ENCODE data around the gene FITM1.

FITM1 gene

DNA sequence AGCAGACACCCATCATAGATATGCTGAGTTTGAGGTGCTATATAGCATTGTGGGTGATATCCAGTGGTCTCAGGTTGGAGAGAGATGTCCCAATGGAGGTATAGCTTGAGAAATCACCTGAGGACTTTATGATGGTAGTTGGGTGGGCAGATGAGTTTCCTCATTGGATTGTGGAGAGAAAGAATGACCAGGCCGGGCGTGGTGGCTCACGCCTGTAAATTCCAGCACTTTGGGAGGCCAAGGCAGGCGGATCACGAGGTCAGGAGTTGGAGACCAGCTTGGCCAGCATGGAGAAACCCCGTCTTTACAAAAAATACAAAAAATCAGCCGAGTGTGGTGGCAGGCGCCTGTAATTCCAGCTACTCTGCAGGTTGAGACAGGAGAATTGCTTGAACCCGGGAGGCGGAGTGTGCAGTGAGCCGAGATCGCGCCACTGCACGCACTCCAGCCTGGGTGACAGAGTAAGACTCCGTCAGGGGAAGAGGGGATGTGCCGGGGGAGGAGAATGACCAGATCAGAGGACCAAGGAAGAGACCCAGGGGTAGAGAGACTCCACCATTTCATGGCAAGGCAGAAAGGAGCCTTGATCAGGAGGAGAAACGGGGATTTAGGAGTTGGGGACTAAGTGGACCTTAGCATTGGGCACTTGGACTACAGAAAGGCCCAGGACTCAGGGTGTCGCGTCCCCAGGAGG, 37.1 kb upstream of the FITM1 start:
- Mint-ChIP-seq H3K4me1 (ENCODE audit: low read depth) (peaks cover 55% of the 10 kb centered on the region), H3K27me3 (no peaks in the 10 kb centered on the region), H3K27ac (peak overlapping the region; percentile 88), H3K36me3 (ENCODE audit: low read depth) (peaks cover 39% of the 10 kb centered on the region), H3K9me3 (no peaks in the 10 kb centered on the region), H3K4me3 (peak overlapping the region; percentile 90)
- intact Hi-C loops (cut with micrococcal nuclease): loop anchor here (5.0 kb wide), 1 partner anchor 521 kb away; no protein-coding TSS in a partner anchor

DNA sequence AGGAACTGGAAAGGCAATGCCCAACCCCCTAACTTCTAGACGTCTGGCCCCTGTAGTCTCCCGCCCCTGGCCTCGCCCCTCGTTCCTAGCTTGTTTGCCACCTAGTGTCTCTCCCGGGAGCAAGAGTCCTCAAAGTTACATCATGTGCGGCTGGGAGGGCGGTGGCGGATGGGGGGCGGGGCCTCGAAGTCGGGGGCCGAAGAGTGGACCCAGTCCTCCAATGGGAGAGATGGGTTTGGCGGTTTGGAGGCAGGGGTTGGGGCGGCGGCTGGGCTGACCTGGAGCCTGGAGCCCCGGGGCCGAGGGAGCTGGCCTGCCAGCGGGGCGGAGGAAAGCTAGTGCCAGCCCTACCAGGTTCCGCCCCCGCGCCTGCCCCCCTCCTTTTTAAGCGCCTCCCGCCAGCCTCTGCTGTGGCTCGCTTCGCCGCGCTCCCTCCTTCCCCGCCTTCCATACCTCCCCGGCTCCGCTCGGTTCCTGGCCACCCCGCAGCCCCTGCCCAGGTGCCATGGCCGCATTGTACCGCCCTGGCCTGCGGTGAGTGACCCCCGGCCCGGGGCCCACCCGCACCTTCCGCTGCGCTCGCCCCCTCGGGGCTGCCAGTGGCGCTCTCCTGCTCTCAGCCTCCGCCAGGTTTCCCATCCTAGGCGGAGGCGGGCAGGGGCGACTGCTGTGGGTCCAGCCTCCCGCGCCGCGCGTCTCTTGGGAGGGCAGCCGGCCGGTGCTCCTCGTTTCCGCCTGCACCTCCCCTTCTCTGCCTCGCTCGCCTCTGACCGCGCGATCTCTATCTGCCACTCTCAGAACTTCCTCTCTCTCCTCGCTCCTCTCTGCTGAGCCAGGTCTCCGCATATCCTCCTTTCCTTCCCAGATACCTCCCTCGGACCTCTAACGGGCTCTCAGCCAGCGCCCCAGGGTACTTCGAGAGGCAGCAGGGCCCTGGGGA, 36.3 kb upstream of the FITM1 start, which contains the start of gene PCK2:
TSS of gene PCK2 (plus strand) at position 411 of the 940 bp plus-strand sequence. CDS start at position 506, 95 bp downstream.
- Mint-ChIP-seq H3K27me3 (no peaks in the 10 kb centered on the region), H3K4me3 (peak within 1 kb of the TSS; percentile 90), H3K4me1 (ENCODE audit: low read depth) (peaks cover 63% of the 10 kb centered on the region), H3K9me3 (no peaks in the 10 kb centered on the region), H3K36me3 (ENCODE audit: low read depth) (peaks cover 47% of the 10 kb centered on the region), H3K27ac (peak within 1 kb of the TSS; percentile 88)
- intact Hi-C loops (cut with micrococcal nuclease): loop anchor here (1.0 to 5.0 kb wide), 3 partner anchors 20 to 522 kb away; partner anchors contain the start of genes DCAF11, IRF9 and NRL

GRCh38 chr14:24094841-24095270, 35.6 kb upstream of the FITM1 start:
- intact Hi-C loops (cut with micrococcal nuclease): loop anchor here (1.0 to 5.0 kb wide), 3 partner anchors 19 to 523 kb away; partner anchors contain the start of genes DCAF11, IRF9 and NRL
- Mint-ChIP-seq H3K9me3 (no peaks in the 10 kb centered on the region), H3K4me3 (peak overlapping the region; percentile 90), H3K36me3 (ENCODE audit: low read depth) (peaks cover 54% of the 10 kb centered on the region), H3K27me3 (no peaks in the 10 kb centered on the region), H3K4me1 (ENCODE audit: low read depth) (peaks cover 70% of the 10 kb centered on the region), H3K27ac (peak overlapping the region; percentile 88)

DNA sequence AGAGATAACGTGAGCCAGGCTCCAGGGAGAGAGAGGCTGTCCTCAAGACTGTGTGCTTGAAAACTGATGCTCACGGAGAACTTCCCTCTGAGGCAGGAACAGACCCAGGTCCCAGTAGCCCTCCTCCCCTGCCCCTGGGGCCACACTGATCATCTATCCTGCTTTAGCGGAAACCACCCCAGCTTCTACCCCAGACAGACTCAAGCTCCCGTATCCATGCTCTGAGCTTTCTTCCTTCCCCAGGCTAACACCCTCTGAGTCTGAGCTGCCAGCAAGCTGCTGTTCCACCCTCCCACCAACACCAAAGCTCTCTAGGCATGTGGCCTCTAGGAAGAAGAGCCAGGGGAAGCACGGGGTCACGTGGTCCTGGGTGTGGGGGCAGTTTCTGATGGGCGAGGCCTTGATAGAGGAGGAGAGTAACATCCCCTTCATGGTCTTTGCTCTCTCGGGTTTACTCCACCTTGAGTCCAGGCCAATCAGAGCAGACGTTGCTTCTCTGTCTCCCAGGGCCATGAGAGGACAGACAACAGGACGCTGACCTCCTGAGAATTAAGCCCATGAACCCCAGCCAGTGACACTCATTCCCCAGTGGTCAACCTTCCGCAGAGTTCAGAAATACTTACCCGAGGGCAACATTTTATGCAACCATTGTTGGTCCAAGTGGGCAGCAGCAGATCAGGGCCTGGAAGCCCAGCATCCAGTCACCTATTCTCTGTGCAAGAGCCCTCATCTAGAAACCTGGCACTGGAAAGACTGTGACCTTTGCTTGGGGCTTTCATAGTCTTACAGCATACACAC, 35.0 kb upstream of the FITM1 start:
- H3K36me3 Mint-ChIP-seq (ENCODE audit: low read depth): peaks cover 60% of the 10 kb centered on the region
- intact Hi-C loops (cut with micrococcal nuclease): no loop called here
- peaks cover 73% of the 10 kb centered on the region for H3K4me1 Mint-ChIP-seq (ENCODE audit: low read depth)
- peak overlapping the region; percentile 88 for H3K27ac Mint-ChIP-seq
- H3K9me3 Mint-ChIP-seq: no peaks in the 10 kb centered on the region
- H3K4me3 Mint-ChIP-seq: peak overlapping the region; percentile 90
- no peaks in the 10 kb centered on the region for H3K27me3 Mint-ChIP-seq

DNA sequence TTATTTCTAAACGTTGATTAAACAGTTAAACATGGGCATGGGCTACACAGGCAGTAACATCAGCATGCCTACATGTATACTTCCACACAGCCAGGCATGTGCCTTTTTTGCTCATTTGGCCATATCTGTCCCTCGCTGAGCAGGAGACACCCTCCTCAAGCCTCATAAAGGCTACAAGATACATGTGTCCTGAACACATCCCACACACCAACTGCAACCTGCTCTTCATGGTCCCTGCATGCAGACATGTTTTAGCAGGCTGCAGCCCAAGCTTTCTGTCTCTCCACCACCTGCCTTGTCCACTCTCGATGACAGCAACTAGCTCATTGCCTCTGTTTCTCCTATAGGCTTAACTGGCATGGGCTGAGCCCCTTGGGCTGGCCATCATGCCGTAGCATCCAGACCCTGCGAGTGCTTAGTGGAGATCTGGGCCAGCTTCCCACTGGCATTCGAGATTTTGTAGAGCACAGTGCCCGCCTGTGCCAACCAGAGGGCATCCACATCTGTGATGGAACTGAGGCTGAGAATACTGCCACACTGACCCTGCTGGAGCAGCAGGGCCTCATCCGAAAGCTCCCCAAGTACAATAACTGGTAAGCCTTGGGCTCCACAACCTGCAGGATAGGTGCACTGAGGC, 33.8 kb upstream of the FITM1 start:
- H3K4me3 Mint-ChIP-seq: no peak overlapping the region
- no peaks in the 10 kb centered on the region for H3K27me3 Mint-ChIP-seq
- intact Hi-C loops (cut with micrococcal nuclease): no loop called here
- H3K4me1 Mint-ChIP-seq (ENCODE audit: low read depth): peaks cover 65% of the 10 kb centered on the region
- H3K27ac Mint-ChIP-seq: peak overlapping the region; percentile 41
- peaks cover 72% of the 10 kb centered on the region for H3K36me3 Mint-ChIP-seq (ENCODE audit: low read depth)
- H3K9me3 Mint-ChIP-seq: no peaks in the 10 kb centered on the region

- H3K4me3 Mint-ChIP-seq: no peak overlapping the region
- H3K36me3 Mint-ChIP-seq (ENCODE audit: low read depth): peaks cover 86% of the 10 kb centered on the region
- H3K4me1 Mint-ChIP-seq (ENCODE audit: low read depth): peaks cover 49% of the 10 kb centered on the region
- H3K9me3 Mint-ChIP-seq: no peaks in the 10 kb centered on the region
- H3K27me3 Mint-ChIP-seq: no peaks in the 10 kb centered on the region
- no peak overlapping the region for H3K27ac Mint-ChIP-seq
- intact Hi-C loops (cut with micrococcal nuclease): no loop called here
Measured at GRCh38 chr14:24098229-24098926, 32.1 kb upstream of the FITM1 start.

DNA sequence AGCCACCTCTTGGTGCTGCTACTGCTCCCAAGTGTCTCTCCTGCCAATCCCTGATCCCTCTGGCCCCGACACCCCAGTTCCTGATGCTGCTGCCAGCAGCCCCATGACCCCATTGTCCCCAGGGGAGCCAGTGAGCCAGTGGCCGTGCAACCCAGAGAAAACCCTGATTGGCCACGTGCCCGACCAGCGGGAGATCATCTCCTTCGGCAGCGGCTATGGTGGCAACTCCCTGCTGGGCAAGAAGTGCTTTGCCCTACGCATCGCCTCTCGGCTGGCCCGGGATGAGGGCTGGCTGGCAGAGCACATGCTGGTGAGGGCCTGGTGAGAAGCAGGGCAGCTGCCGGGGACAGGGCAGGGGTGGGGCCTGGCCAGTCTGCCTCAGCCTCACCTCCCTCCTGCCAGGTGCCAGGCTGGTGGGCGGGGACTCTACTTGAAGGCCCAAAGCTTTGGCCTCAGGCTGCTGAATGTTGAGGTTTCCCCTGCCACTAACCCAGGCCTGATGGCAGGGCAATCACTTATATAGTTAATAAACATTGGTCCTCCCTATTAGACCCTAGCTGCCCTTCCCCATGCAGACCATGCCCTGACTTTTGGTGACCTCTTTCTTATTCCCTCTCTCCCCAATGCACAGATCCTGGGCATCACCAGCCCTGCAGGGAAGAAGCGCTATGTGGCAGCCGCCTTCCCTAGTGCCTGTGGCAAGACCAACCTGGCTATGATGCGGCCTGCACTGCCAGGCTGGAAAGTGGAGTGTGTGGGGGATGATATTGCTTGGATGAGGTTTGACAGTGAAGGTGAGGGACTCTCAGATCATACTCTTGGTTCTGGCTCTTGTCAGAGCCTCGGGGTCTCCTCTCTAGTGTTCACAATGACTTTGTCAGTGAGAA, 31.3 kb upstream of the FITM1 start:
- intact Hi-C loops (cut with micrococcal nuclease): no loop called here
- no peak overlapping the region for H3K27ac Mint-ChIP-seq

DNA sequence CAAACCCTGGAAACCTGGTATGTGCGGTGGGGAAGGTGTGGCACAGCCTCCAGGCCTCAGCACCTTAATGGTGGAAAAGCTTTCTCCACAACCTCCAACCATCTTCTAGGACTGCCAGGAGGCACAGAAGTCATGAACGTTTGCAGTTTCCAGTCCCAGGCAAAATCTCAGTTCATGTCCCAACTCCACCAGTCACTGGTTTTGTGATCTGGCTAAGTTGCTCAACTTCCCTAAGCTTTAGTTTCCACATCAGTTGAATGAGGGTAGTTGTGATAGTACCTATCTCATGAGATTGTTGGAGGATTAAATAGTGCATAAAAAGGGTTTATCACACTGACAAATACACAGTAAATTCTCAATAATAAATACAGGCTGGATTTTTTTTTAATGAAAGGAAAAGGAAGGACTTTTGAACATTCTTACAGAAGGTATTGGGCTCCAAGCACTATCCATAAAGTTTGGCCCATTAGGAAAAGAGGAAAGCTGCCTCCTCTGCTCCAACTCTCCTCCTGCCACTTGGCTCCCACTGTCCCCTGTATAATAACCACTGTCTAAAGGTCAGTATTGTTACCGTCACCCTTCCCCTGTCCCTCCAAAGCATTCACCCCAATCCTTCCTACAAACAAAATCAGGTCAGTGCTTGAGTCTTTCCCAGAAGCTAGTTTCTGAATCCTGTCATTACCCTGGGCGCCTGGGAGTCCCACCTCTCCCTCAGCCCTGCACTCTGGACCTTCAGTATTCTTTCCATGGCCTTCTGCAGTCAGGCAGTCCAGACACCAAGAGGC, 30.1 kb upstream of the FITM1 start:
- H3K9me3 Mint-ChIP-seq: no peaks in the 10 kb centered on the region
- H3K4me3 Mint-ChIP-seq: no peak overlapping the region
- no peak overlapping the region for H3K27ac Mint-ChIP-seq
- H3K36me3 Mint-ChIP-seq (ENCODE audit: low read depth): peaks cover 94% of the 10 kb centered on the region
- intact Hi-C loops (cut with micrococcal nuclease): no loop called here
- H3K4me1 Mint-ChIP-seq (ENCODE audit: low read depth): peaks cover 47% of the 10 kb centered on the region
- no peaks in the 10 kb centered on the region for H3K27me3 Mint-ChIP-seq

More for the DNA sequence above, 31.3 kb upstream of the FITM1 start:
- H3K9me3 Mint-ChIP-seq: no peaks in the 10 kb centered on the region
- H3K4me1 Mint-ChIP-seq (ENCODE audit: low read depth): peaks cover 44% of the 10 kb centered on the region
- peaks cover 94% of the 10 kb centered on the region for H3K36me3 Mint-ChIP-seq (ENCODE audit: low read depth)
- H3K27me3 Mint-ChIP-seq: no peaks in the 10 kb centered on the region
- no peak overlapping the region for H3K4me3 Mint-ChIP-seq

DNA sequence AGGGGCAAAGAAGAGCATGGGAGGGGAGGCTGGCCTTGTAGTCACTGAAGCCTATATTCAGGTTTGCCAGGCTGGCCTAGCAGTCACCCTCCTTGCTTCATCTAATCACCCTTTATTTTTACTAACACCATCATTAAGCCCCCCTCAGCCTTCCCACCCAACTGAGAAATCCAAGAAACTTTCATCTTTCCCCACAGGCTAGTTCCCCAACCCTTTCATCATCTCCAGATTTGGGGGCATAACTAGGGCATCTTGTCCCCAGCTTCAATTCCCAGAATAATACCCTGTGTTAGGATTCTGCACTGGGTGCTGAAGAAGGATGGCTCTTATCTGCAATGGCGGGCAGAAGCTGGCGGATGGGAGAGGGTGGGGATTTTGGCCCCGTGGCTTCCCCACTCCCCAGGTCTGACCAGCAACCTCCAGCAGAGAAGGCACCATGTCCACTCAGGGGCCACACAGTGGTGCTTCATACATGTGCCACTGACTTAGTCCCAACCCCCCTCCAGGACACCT, 29.4 kb upstream of the FITM1 start:
- Mint-ChIP-seq H3K4me1 (ENCODE audit: low read depth) (peaks cover 48% of the 10 kb centered on the region), H3K27ac (no peak overlapping the region), H3K27me3 (no peaks in the 10 kb centered on the region), H3K9me3 (no peaks in the 10 kb centered on the region), H3K4me3 (no peak overlapping the region), H3K36me3 (ENCODE audit: low read depth) (peaks cover 89% of the 10 kb centered on the region)
- intact Hi-C loops (cut with micrococcal nuclease): no loop called here

DNA sequence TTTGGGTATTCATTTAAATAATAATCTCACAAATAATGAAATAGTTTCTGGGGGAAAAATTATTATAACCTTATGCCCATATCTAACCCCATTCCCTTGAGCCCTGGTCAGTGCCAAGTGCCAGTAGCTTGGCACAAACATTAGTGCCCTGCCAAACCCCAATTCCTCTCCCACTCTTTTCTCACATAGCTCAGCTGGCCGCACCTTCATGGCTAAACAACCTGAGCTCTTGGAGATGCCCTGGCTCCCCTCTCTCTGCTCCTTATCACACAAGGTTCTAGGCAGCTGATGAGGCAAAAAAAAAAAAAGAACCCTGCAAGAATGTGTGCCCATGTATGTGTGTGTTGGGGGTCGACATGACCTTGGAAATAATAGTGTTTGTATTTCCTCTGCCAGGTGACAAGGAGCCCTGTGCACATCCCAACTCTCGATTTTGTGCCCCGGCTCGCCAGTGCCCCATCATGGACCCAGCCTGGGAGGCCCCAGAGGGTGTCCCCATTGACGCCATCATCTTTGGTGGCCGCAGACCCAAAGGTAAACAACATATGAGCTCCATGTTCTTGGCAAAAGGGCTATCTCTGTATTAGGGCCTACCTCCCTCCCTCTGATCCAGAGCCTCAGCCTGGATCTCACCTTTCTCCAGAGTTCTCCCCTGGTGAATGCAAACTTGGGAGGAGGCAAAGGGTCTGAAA, 28.0 kb upstream of the FITM1 start:
- Mint-ChIP-seq H3K27ac (no peak overlapping the region), H3K4me3 (no peak overlapping the region), H3K4me1 (ENCODE audit: low read depth) (peaks cover 46% of the 10 kb centered on the region), H3K36me3 (ENCODE audit: low read depth) (peaks cover 76% of the 10 kb centered on the region), H3K9me3 (no peaks in the 10 kb centered on the region), H3K27me3 (no peaks in the 10 kb centered on the region)
- intact Hi-C loops (cut with micrococcal nuclease): no loop called here

DNA sequence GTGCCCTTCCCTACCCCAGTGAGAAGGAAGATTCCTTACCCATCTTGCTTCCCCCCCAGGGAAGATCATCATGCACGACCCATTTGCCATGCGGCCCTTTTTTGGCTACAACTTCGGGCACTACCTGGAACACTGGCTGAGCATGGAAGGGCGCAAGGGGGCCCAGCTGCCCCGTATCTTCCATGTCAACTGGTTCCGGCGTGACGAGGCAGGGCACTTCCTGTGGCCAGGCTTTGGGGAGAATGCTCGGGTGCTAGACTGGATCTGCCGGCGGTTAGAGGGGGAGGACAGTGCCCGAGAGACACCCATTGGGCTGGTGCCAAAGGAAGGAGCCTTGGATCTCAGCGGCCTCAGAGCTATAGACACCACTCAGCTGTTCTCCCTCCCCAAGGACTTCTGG, 27.0 kb upstream of the FITM1 start:
- Mint-ChIP-seq H3K27me3 (no peaks in the 10 kb centered on the region), H3K4me1 (ENCODE audit: low read depth) (peaks cover 42% of the 10 kb centered on the region), H3K36me3 (ENCODE audit: low read depth) (peaks cover 66% of the 10 kb centered on the region), H3K4me3 (no peak overlapping the region), H3K27ac (no peak overlapping the region), H3K9me3 (no peaks in the 10 kb centered on the region)
- intact Hi-C loops (cut with micrococcal nuclease): no loop called here

All from dendritic cell treated with granulocyte-macrophage colony-stimulating factor and Interleukin-4, amounts not matched to agents 40 ng/mL and 50 ng/mL, for 4 days (primary cell).